Mesenchymal stem cell (in vitro differentiated cells and primary cell): ENCODE measurements around the gene SMCHD1.

ENCODE experiments used
- DNase-seq: peaks from one replicate; pipeline ENCODE4 v3.0.0-alpha.2; 2013
- H2AFZ ChIP-seq: one replicate; pipeline ENCODE4 v1.6.1; 2013; ENCODE audit warnings: low read depth, mild to moderate bottlenecking, control low read depth, inconsistent platforms, low read length, moderate library complexity
- H2AK5ac ChIP-seq: 2 replicates; pipeline ENCODE4 v1.6.1; 2013; ENCODE audit warnings: low read length, moderate library complexity, mild to moderate bottlenecking, inconsistent platforms; ENCODE audit not compliant: severe bottlenecking
- H2BK120ac ChIP-seq: one replicate; pipeline ENCODE4 v1.6.1; 2013; ENCODE audit warnings: low read depth, mild to moderate bottlenecking, inconsistent platforms, low read length, moderate library complexity
- H2BK12ac ChIP-seq, 2 experiments: one replicate each; pipeline ENCODE4 v1.6.1; 2013; ENCODE audit warnings: inconsistent platforms in 2 of 2, low read length in 2 of 2, mild to moderate bottlenecking in 2 of 2, moderate library complexity in 2 of 2, control low read depth in 1 of 2
- H2BK15ac ChIP-seq: one replicate; pipeline ENCODE4 v1.6.1; 2013; ENCODE audit warnings: mild to moderate bottlenecking, low read depth, inconsistent platforms; ENCODE audit not compliant: poor library complexity, severe bottlenecking
- H2BK5ac ChIP-seq: 2 replicates; pipeline ENCODE4 v1.6.1; 2013; ENCODE audit warnings: low read depth, mild to moderate bottlenecking, low read length, control low read depth, inconsistent platforms; ENCODE audit not compliant: poor library complexity, severe bottlenecking
- H3K14ac ChIP-seq, 2 experiments: one replicate each; pipeline ENCODE4 v1.6.1; 2013; ENCODE audit warnings: inconsistent platforms in 2 of 2, low read length in 2 of 2, control low read depth in 1 of 2, mild to moderate bottlenecking in 1 of 2, moderate library complexity in 1 of 2
- H3K18ac ChIP-seq, 2 experiments: one replicate each; pipeline ENCODE4 v1.6.1; 2013; ENCODE audit warnings: inconsistent platforms in 2 of 2, low read length in 2 of 2, control low read depth in 1 of 2, low read depth in 1 of 2, mild to moderate bottlenecking in 1 of 2
- H3K23ac ChIP-seq, 2 experiments: one replicate each; pipeline ENCODE4 v1.6.1; 2013; ENCODE audit warnings: inconsistent platforms in 2 of 2, low read length in 2 of 2, mild to moderate bottlenecking in 2 of 2, moderate library complexity in 2 of 2, control low read depth in 1 of 2
- H3K27ac ChIP-seq: 2 replicates; pipeline ENCODE4 v1.5.1; 2013; ENCODE audit warnings: mild to moderate bottlenecking, moderate library complexity, low read length, control low read depth, inconsistent platforms; ENCODE audit not compliant: poor library complexity, severe bottlenecking
- H3K27me3 ChIP-seq, 2 experiments: 2 replicates each; pipeline versions ENCODE4 v1.6.1 to v1.7.0; 2013; ENCODE audit warnings: low read length in 2 of 2, mild to moderate bottlenecking in 2 of 2, moderate library complexity in 2 of 2, control low read depth in 1 of 2, inconsistent platforms in 1 of 2; ENCODE audit not compliant: control insufficient read depth in 1 of 2, insufficient read depth in 1 of 2
- H3K36me3 ChIP-seq, 2 experiments: 2 replicates each; pipeline versions ENCODE4 v1.6.1 to v1.7.0; 2013; ENCODE audit warnings: low read length in 2 of 2, control low read depth in 1 of 2, inconsistent platforms in 1 of 2, low read depth in 1 of 2, mild to moderate bottlenecking in 1 of 2; ENCODE audit not compliant: insufficient read depth in 2 of 2, control insufficient read depth in 1 of 2
- H3K4ac ChIP-seq, 2 experiments: one replicate each; pipeline ENCODE4 v1.6.1; 2013; ENCODE audit warnings: inconsistent platforms in 2 of 2, low read length in 2 of 2, mild to moderate bottlenecking in 2 of 2, moderate library complexity in 2 of 2, control low read depth in 1 of 2, low read depth in 1 of 2
- H3K4me1 ChIP-seq: 2 replicates; pipeline ENCODE4 v1.6.1; 2013; ENCODE audit warnings: low read depth, low read length, control low read depth; ENCODE audit not compliant: control insufficient read depth, insufficient read depth
- H3K4me2 ChIP-seq: 2 replicates; pipeline ENCODE4 v1.6.1; 2013; ENCODE audit warnings: low read length, mild to moderate bottlenecking, inconsistent platforms; ENCODE audit not compliant: poor library complexity, severe bottlenecking
- H3K4me3 ChIP-seq, 2 experiments: 2 replicates each; pipeline versions ENCODE4 v1.5.1 to v1.7.0; 2013; ENCODE audit warnings: low read length in 2 of 2, mild to moderate bottlenecking in 2 of 2, control low read depth in 1 of 2, low read depth in 1 of 2; ENCODE audit not compliant: insufficient read depth in 1 of 2
- H3K79me1 ChIP-seq: replicated peaks from 2 replicates; pipeline ENCODE4 v1.6.1; 2013; ENCODE audit warnings: mild to moderate bottlenecking, control low read depth, low read length, inconsistent platforms; ENCODE audit not compliant: poor library complexity, severe bottlenecking
- H3K9ac ChIP-seq: 2 replicates; pipeline ENCODE4 v1.7.0; 2013; ENCODE audit warnings: mild to moderate bottlenecking, low read length, moderate library complexity
- H3K9me3 ChIP-seq: 2 replicates; pipeline ENCODE4 v1.7.0; 2013; ENCODE audit warnings: mild to moderate bottlenecking, low read length; ENCODE audit not compliant: control insufficient read depth
- H4K8ac ChIP-seq: one replicate; pipeline ENCODE4 v1.6.1; 2013; ENCODE audit warnings: inconsistent platforms, mild to moderate bottlenecking, low read length, moderate library complexity
- H4K91ac ChIP-seq: one replicate; pipeline ENCODE4 v1.6.1; 2013; ENCODE audit warnings: mild to moderate bottlenecking, low read length, inconsistent platforms
- whole genome bisulfite sequencing: methylation state at CpG from one replicate; pipeline ENCODE4 v1.1.7; 2013; ENCODE audit warnings: mixed read lengths; 5-methylcytosine and 5-hydroxymethylcytosine counted together

The SMCHD1 gene

DNA sequence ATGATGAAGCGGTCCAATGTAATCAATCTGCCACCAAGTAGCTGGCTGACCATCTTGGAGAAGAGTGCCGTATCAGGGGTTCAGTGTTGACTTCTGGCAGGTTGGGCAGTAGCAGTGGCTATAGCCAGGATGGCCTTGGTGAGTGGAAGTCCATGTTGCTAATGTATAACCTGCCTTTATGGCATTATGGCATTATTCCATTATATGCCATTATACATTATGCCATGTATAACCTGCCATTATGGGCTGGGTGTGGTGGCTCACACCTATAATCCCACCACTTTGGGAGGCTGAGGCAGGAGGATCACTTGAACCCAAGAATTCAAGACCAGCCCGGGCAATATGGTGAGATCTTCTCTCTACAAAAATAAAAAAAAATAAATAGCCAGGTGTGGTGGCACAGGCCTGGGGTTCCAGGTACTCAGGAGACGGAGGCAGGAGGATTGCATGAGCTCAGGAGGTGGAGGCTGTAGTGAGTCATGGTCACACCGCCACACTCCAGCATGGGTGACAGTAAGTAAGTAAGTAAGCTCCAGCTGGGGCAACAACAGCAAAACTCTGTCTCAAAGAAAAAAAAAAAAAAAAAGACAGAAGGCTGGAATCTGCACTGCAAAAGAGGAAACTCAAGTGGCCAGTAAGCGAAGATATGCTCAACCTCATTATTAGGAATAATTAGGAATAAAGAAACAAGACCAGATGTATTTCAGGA lies 166.8 kb downstream of the SMCHD1 start:
- H4K91ac ChIP-seq: no peak overlapping the region
- no peak overlapping the region for H2AK5ac ChIP-seq
- DNase-seq: no peak
- no peaks in the 10 kb centered on the region for H3K4me1 ChIP-seq
- H3K4me3 ChIP-seq: no peak overlapping the region
- no peaks in the 10 kb centered on the region for H3K79me1 ChIP-seq
- no peak overlapping the region for H3K23ac ChIP-seq
- H3K4ac ChIP-seq: no peak overlapping the region
- H3K27me3 ChIP-seq: no peaks in the 10 kb centered on the region
- no peak overlapping the region for H3K18ac ChIP-seq
- H3K9me3 ChIP-seq: no peaks in the 10 kb centered on the region
- no peak overlapping the region for H2BK15ac ChIP-seq
- no peak overlapping the region for H2BK5ac ChIP-seq
- no peaks in the 10 kb centered on the region for H3K36me3 ChIP-seq
- H2BK120ac ChIP-seq: no peak overlapping the region
- no peak overlapping the region for H3K14ac ChIP-seq
- no peak overlapping the region for H3K27ac ChIP-seq
- no peak overlapping the region for H4K8ac ChIP-seq
- H2BK12ac ChIP-seq: no peak overlapping the region
- H3K9ac ChIP-seq: no peak overlapping the region
- 100% methylated on average over 4 of the region's 6 CpGs for WGBS
- no peak overlapping the region for H2AFZ ChIP-seq
- H3K4me2 ChIP-seq: no peak overlapping the region

- no peak overlapping the region for H2BK12ac ChIP-seq
- H3K9ac ChIP-seq: no peak overlapping the region
- DNase-seq: no peak
- H3K23ac ChIP-seq: no peak overlapping the region
- H2BK15ac ChIP-seq: no peak overlapping the region
- H3K4me2 ChIP-seq: no peak overlapping the region
- no peak overlapping the region for H4K91ac ChIP-seq
- no peaks in the 10 kb centered on the region for H3K36me3 ChIP-seq
- no peak overlapping the region for H2AK5ac ChIP-seq
- no peak overlapping the region for H3K27ac ChIP-seq
- H3K4me1 ChIP-seq: no peaks in the 10 kb centered on the region
- H3K4ac ChIP-seq: no peak overlapping the region
- no peak overlapping the region for H3K4me3 ChIP-seq
- H2AFZ ChIP-seq: no peak overlapping the region
- H3K9me3 ChIP-seq: no peaks in the 10 kb centered on the region
- no peak overlapping the region for H3K14ac ChIP-seq
- H2BK5ac ChIP-seq: no peak overlapping the region
- H4K8ac ChIP-seq: no peak overlapping the region
- no peaks in the 10 kb centered on the region for H3K79me1 ChIP-seq
- no peak overlapping the region for H2BK120ac ChIP-seq
- H3K18ac ChIP-seq: no peak overlapping the region
- H3K27me3 ChIP-seq: no peaks in the 10 kb centered on the region
- 46% methylated on average over 1 of the region's 2 CpGs for WGBS
Measured at GRCh38 chr18:2823202-2823601, 167.7 kb downstream of the SMCHD1 start.

- Histone ChIP-seq H3K36me3 (no peaks in the 10 kb centered on the region), H3K9me3 (no peaks in the 10 kb centered on the region), H3K4me1 (no peaks in the 10 kb centered on the region), H2BK5ac (no peak overlapping the region), H3K4me3 (no peak overlapping the region), H2BK15ac (no peak overlapping the region), H3K4ac (no peak overlapping the region), H4K91ac (no peak overlapping the region), H3K4me2 (no peak overlapping the region), H2BK12ac (no peak overlapping the region), H3K23ac (no peak overlapping the region), H3K27ac (no peak overlapping the region), H4K8ac (no peak overlapping the region), H2BK120ac (no peak overlapping the region), H3K14ac (no peak overlapping the region), H3K9ac (no peak overlapping the region), H3K79me1 (no peaks in the 10 kb centered on the region), H3K18ac (no peak overlapping the region), H2AFZ (no peak overlapping the region), H2AK5ac (no peak overlapping the region), H3K27me3 (no peaks in the 10 kb centered on the region)
- no peak for DNase-seq
- 100% methylated on average over 1 of the region's 2 CpGs for WGBS
Measured at GRCh38 chr18:2823966-2824365, 168.4 kb downstream of the SMCHD1 start.

DNA sequence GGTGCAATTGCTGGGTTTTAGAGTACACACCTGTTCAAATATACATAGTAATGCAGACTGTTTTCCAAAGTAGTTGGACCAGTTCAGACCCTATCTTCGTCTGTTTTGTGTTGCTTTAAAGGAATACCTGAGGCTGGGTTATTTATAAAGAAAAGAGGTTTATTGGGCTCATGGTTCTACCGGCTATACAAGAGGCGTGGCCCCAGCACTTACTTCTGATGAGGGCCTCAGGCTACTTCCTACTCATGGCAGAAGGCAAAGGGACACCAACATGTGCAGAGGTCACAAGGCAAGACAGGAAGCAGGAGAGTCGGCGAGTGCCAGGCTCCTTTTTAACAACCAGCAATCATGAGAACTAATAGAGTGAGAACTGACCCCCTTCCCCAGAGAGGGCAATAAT lies 169.3 kb downstream of the SMCHD1 start:
- Histone ChIP-seq H2BK120ac (no peak overlapping the region), H3K27ac (no peak overlapping the region), H3K4me2 (no peak overlapping the region), H3K9me3 (no peaks in the 10 kb centered on the region), H3K4ac (no peak overlapping the region), H3K4me3 (no peak overlapping the region), H3K9ac (no peak overlapping the region), H3K79me1 (no peaks in the 10 kb centered on the region), H2BK5ac (no peak overlapping the region), H4K91ac (no peak overlapping the region), H2BK15ac (no peak overlapping the region), H3K14ac (no peak overlapping the region), H4K8ac (no peak overlapping the region), H2AFZ (no peak overlapping the region), H3K18ac (no peak overlapping the region), H3K27me3 (no peaks in the 10 kb centered on the region), H3K4me1 (no peaks in the 10 kb centered on the region), H3K23ac (no peak overlapping the region), H3K36me3 (no peaks in the 10 kb centered on the region), H2BK12ac (no peak overlapping the region), H2AK5ac (no peak overlapping the region)
- 92% methylated on average over 5 of the region's 5 CpGs for WGBS
- DNase-seq: no peak
